HEK293 (cell line): Measurements from ENCODE around the gene RETN.

Source experiments
- CTCF ChIA-PET: fragments of 350-600 bp; formaldehyde crosslinking; extraction: SDS; loops from one replicate; lab custom pipeline; 2021; ENCODE audit warnings: antibody characterized with exemption; lab: Yijun Ruan, JAX
- POLR2A ChIA-PET: fragments of 300-600 bp; formaldehyde crosslinking; extraction: SDS; loops from one replicate; lab custom pipeline; 2020; ENCODE audit warnings: antibody characterized with exemption, inconsistent platforms; lab: Yijun Ruan, JAX
- H3K27ac ChIP-seq: fragments of 200-500 bp; sonication (Bioruptor generic); 2 replicates; pipeline ENCODE4 v1.5.1; 2014; ENCODE audit warnings: low read depth, low read length, control low read depth, inconsistent platforms; ENCODE audit errors: extremely low read depth
- H3K36me3 ChIP-seq, 2 experiments: fragments of 200-500 bp in 1 of 2; sonication (Bioruptor generic) in 1 of 2; 1 replicate in 1 of 2; 2 replicates in 1 of 2; pipeline ENCODE4 v1.5.1; 2014 to 2017; ENCODE audit warnings: inconsistent platforms in 2 of 2, low read length in 2 of 2; ENCODE audit not compliant: control insufficient read depth in 2 of 2, insufficient read depth in 1 of 2
- H3K4me1 ChIP-seq: fragments of 200-500 bp; sonication (Bioruptor generic); 2 replicates; pipeline ENCODE4 v1.5.1; 2014; ENCODE audit warnings: mild to moderate bottlenecking, low read length, inconsistent platforms; ENCODE audit not compliant: control insufficient read depth, insufficient read depth
- H3K4me3 ChIP-seq: 2 replicates; pipeline ENCODE4 v1.5.1; 2011; ENCODE audit warnings: low read depth, mild to moderate bottlenecking, control low read depth, low read length, moderate library complexity
- H3K9me3 ChIP-seq: fragments of 200-500 bp; sonication (Bioruptor generic); 2 replicates; pipeline ENCODE4 v1.5.1; 2014; ENCODE audit warnings: low read depth, low read length, inconsistent platforms; ENCODE audit not compliant: control insufficient read depth, insufficient read depth
- GLIS2 ChIP-seq: fragments of 450-650 bp; formaldehyde crosslinking; IDR thresholded peaks from 2 replicates; pipeline ENCODE4 v1.5.1; 2016; ENCODE audit warnings: missing biosample characterization, missing genetic modification characterization
- IKZF3 ChIP-seq: fragments of 450-650 bp; IDR thresholded peaks from 2 replicates; pipeline ENCODE4 v1.5.0; 2018; ENCODE audit warnings: missing biosample characterization, mild to moderate bottlenecking, missing genetic modification characterization, moderate library complexity
- MZF1 ChIP-seq: fragments of 450-650 bp; formaldehyde crosslinking; IDR thresholded peaks from 2 replicates; pipeline ENCODE4 v1.5.1; 2017; ENCODE audit warnings: missing biosample characterization, missing genetic modification characterization, borderline replicate concordance
- OVOL3 ChIP-seq: fragments of 450-650 bp; formaldehyde crosslinking; IDR thresholded peaks from 2 replicates; pipeline ENCODE4 v1.5.1; 2016; ENCODE audit warnings: missing biosample characterization, missing genetic modification characterization
- SCRT2 ChIP-seq: fragments of 450-650 bp; formaldehyde crosslinking; IDR thresholded peaks from 2 replicates; pipeline ENCODE4 v1.5.1; 2016; ENCODE audit warnings: missing biosample characterization, missing genetic modification characterization
- SP2 ChIP-seq: fragments of 450-650 bp; formaldehyde crosslinking; IDR thresholded peaks from 2 replicates; pipeline ENCODE4 v1.5.1; 2016; ENCODE audit warnings: missing biosample characterization, missing genetic modification characterization
- WT1 ChIP-seq: fragments of 450-650 bp; formaldehyde crosslinking; IDR thresholded peaks from 2 replicates; pipeline ENCODE4 v1.5.1; 2016; ENCODE audit warnings: missing biosample characterization, missing genetic modification characterization
- ZNF155 ChIP-seq: fragments of 450-650 bp; formaldehyde crosslinking; IDR thresholded peaks from 2 replicates; pipeline ENCODE4 v1.5.1; 2016; ENCODE audit warnings: missing biosample characterization, missing genetic modification characterization
- ZNF175 ChIP-seq: fragments of 450-650 bp; formaldehyde crosslinking; IDR thresholded peaks from 2 replicates; pipeline ENCODE4 v1.5.1; 2016; ENCODE audit warnings: missing biosample characterization, missing genetic modification characterization
- ZNF202 ChIP-seq: fragments of 450-650 bp; formaldehyde crosslinking; IDR thresholded peaks from 2 replicates; pipeline ENCODE4 v1.5.1; 2016; ENCODE audit warnings: missing biosample characterization, missing genetic modification characterization, borderline replicate concordance
- ZNF394 ChIP-seq: fragments of 450-650 bp; formaldehyde crosslinking; IDR thresholded peaks from 2 replicates; pipeline ENCODE4 v1.5.1; 2016; ENCODE audit warnings: missing biosample characterization, missing genetic modification characterization, mild to moderate bottlenecking, moderate library complexity, borderline replicate concordance
- ZNF423 ChIP-seq: fragments of 450-650 bp; formaldehyde crosslinking; IDR thresholded peaks from 2 replicates; pipeline ENCODE4 v1.5.1; 2016; ENCODE audit warnings: missing biosample characterization, missing genetic modification characterization
- ZNF433 ChIP-seq: fragments of 450-650 bp; formaldehyde crosslinking; IDR thresholded peaks from 2 replicates; pipeline ENCODE4 v1.5.1; 2016; ENCODE audit warnings: missing biosample characterization, missing genetic modification characterization, low read depth
- ZNF610 ChIP-seq: fragments of 450-650 bp; formaldehyde crosslinking; IDR thresholded peaks from 2 replicates; pipeline ENCODE4 v1.5.1; 2016; ENCODE audit warnings: missing biosample characterization, missing genetic modification characterization, borderline replicate concordance
- ZNF768 ChIP-seq: fragments of 450-650 bp; formaldehyde crosslinking; IDR thresholded peaks from 2 replicates; pipeline ENCODE4 v1.5.1; 2018; ENCODE audit warnings: missing biosample characterization, mild to moderate bottlenecking, missing genetic modification characterization
- ZNF777 ChIP-seq: fragments of 450-650 bp; formaldehyde crosslinking; IDR thresholded peaks from 2 replicates; pipeline ENCODE4 v1.5.1; 2017; ENCODE audit warnings: missing biosample characterization, missing genetic modification characterization, borderline replicate concordance
- ZNF843 ChIP-seq: fragments of 450-650 bp; formaldehyde crosslinking; IDR thresholded peaks from 2 replicates; pipeline ENCODE4 v1.5.1; 2016; ENCODE audit warnings: missing biosample characterization, missing genetic modification characterization
- ZSCAN4 ChIP-seq: fragments of 450-650 bp; formaldehyde crosslinking; IDR thresholded peaks from 2 replicates; pipeline ENCODE4 v1.5.1; 2017; ENCODE audit warnings: missing biosample characterization, missing genetic modification characterization
- TF ChIP-seq, protein P1 (sequence below): fragments of 450-650 bp; formaldehyde crosslinking; IDR thresholded peaks from 2 replicates; pipeline ENCODE4 v1.5.1; 2016; ENCODE audit warnings: missing biosample characterization, missing genetic modification characterization

The RETN gene

GRCh38 chr19:7703332-7703731, 34.5 kb downstream of the RETN start:
- H3K4me1 ChIP-seq: no peaks in the 10 kb centered on the region
- CTCF ChIA-PET: interaction anchor here (1.3 kb wide), 1 partner anchor 96 kb away, joined by 4 read pairs; no protein-coding TSS in a partner anchor
- no peak overlapping the region for H3K27ac ChIP-seq
- H3K36me3 ChIP-seq: no peaks in the 10 kb centered on the region
- TF ChIP-seq GLIS2 (tag by site-specific recombination) (peak; percentile 27; the same call in 1 of the 2 replicates), ZNF394 (tag by site-specific recombination) (peak; percentile 77; the same call in 1 of the 2 replicates), ZNF433 (tag by site-specific recombination) (no peak), ZSCAN4 (tag by site-specific recombination) (no peak), ZNF155 (tag by site-specific recombination) (no peak), WT1 (tag by site-specific recombination) (no peak), ZNF843 (tag by site-specific recombination) (no peak), ZNF777 (tag by site-specific recombination) (no peak), SP2 (tag by site-specific recombination) (no peak)
- TF ChIP-seq, protein P1, sequence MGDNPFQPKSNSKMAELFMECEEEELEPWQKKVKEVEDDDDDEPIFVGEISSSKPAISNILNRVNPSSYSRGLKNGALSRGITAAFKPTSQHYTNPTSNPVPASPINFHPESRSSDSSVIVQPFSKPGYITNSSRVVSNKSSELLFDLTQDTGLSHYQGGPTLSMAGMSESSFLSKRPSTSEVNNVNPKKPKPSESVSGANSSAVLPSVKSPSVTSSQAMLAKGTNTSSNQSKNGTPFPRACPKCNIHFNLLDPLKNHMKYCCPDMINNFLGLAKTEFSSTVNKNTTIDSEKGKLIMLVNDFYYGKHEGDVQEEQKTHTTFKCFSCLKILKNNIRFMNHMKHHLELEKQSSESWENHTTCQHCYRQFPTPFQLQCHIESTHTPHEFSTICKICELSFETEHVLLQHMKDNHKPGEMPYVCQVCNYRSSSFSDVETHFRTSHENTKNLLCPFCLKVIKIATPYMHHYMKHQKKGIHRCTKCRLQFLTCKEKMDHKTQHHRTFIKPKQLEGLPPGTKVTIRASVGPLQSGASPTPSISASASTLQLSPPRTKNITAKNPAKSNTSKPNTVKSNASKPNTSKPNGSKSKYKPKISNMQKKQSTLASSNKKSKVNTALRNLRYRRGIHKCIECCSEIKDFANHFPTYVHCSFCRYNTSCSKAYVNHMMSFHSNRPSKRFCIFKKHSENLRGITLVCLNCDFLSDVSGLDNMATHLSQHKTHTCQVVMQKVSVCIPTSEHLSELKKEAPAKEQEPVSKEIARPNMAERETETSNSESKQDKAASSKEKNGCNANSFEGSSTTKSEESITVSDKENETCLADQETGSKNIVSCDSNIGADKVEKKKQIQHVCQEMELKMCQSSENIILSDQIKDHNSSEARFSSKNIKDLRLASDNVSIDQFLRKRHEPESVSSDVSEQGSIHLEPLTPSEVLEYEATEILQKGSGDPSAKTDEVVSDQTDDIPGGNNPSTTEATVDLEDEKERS (tag by site-specific recombination): no peak
- H3K4me3 ChIP-seq: no peak overlapping the region
- no peaks in the 10 kb centered on the region for H3K9me3 ChIP-seq
- POLR2A ChIA-PET: no interaction called here

- Histone ChIP-seq H3K4me1 (no peaks in the 10 kb centered on the region), H3K4me3 (no peak overlapping the region), H3K36me3 (no peaks in the 10 kb centered on the region), H3K9me3 (no peaks in the 10 kb centered on the region), H3K27ac (no peak overlapping the region)
- no peak for TF ChIP-seq SCRT2 (tag by site-specific recombination)
- TF ChIP-seq ZNF202 (tag by site-specific recombination): no peak
- peak; percentile 91; the same call in 1 of the 2 replicates for TF ChIP-seq ZNF768
- no peak for TF ChIP-seq ZNF423 (tag by site-specific recombination)
- TF ChIP-seq OVOL3: no peak
- TF ChIP-seq IKZF3 (tag by site-specific recombination): no peak
- TF ChIP-seq MZF1 (tag by site-specific recombination): no peak
- TF ChIP-seq ZNF175 (tag by site-specific recombination): no peak
- no peak for TF ChIP-seq ZNF610 (tag by site-specific recombination)
- ChIA-PET CTCF (interaction anchor here (0.7 kb wide), 1 partner anchor 166 kb away, joined by 4 read pairs; no protein-coding TSS in a partner anchor), POLR2A (no interaction called here)
Measured at GRCh38 chr19:7704280-7705060, 35.6 kb downstream of the RETN start.
